HG03159 (cell line): ENCODE measurements around the gene TMEM121.

Experiments
- ATAC-seq: cut with Tn5 transposase; IDR thresholded peaks from one replicate; pipeline ENCODE4 v1.9.1; 2021; ENCODE audit warnings: mild to moderate bottlenecking, moderate library complexity; ENCODE audit not compliant: unreplicated experiment

The TMEM121 gene

DNA sequence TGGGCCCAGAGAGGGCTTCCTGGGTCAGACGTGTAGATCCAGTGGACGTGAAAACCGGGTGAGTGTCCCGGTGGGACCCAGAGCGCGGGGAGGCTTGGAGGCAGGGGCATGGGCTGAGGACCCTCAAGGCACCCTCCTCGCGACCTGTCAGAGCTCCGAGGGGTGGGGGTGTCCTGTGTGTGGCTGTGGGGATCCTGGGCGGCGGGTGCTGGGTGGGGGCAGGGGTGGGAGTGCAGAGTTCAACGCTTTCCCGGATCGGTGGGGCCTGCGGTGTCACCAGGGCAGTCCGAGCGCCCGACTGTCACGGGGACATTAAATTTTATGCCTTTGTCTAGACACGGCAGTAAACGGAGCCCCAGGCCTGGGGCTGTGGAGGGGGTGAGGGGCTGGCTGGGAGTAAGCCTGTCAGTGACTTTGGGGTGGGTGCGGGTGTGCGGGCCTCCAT lies 1.0 kb downstream of the TMEM121 start:
- no peak for ATAC-seq

DNA sequence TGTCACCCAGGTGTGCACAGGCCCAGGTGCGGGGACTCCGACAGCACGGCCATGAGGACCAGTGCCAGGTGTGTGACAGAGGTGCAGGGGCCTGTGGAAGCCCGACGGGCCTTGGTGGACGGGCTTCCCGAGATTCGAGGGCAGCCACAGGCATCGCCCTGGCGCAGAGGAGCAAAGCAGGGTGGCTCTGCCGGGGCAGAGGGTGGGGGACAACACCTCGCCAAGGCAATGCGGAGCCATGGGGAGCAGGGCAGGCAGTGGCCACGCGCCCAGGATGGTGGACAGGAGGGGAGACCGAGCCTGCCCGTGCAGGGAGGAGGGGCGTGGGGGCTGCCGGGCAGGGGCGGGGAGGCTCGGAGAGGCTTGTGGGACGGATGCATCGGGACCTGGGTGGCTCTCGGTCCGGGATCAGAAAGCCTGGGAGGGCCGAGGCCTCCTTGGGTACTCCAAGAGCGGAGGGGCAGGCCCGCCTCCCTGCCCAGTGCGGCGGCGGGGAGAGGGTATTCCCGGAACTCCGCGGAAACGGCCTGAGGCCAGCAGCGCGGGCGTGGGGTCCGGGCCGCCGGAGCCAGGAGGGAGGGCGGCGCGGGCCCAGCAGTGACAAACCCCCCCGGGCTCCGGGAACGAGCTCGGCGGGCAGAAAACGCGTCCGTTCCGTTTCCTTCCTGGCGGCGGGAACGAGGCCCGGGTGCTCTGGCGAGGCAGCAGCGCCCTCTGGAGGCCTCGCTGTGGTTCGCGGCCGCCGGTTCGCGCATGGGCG lies 1.6 kb downstream of the TMEM121 start:
- ATAC-seq, result no peak

DNA sequence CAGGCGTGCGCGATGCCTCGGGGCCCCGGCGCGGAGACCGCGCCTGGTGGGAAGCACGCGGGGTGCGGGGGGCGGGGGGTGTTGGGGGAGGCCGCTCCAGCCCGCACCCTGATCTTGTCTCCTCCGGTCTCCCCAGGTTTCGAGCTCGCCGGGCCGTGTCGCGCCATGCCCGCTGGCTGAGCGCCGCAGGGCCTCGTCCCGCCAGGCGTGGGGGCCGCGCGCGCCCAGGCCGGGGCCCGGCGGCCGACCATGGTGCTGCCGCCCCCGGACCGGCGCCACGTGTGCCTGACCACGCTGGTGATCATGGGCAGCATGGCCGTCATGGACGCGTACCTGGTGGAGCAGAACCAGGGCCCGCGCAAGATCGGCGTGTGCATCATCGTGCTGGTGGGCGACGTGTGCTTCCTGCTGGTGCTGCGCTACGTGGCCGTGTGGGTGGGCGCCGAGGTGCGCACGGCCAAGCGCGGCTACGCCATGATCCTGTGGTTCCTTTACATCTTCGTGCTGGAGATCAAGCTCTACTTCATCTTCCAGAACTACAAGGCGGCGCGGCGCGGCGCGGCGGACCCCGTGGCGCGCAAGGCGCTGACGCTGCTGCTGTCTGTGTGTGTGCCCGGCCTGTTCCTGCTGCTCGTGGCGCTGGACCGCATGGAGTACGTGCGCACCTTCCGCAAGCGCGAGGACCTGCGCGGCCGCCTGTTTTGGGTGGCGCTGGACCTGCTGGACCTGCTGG lies 2.4 kb downstream of the TMEM121 start:
- ATAC-seq, result no peak

DNA sequence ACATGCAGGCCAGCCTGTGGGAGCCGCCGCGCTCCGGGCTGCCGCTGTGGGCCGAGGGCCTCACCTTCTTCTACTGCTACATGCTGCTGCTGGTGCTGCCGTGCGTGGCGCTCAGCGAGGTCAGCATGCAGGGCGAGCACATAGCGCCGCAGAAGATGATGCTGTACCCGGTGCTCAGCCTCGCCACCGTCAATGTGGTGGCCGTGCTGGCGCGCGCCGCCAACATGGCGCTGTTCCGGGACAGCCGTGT lies 2.9 kb downstream of the TMEM121 start:
- no peak for ATAC-seq

- no peak for ATAC-seq
Measured at GRCh38 chr14:105529569-105530284, 3.3 kb downstream of the TMEM121 start.

DNA sequence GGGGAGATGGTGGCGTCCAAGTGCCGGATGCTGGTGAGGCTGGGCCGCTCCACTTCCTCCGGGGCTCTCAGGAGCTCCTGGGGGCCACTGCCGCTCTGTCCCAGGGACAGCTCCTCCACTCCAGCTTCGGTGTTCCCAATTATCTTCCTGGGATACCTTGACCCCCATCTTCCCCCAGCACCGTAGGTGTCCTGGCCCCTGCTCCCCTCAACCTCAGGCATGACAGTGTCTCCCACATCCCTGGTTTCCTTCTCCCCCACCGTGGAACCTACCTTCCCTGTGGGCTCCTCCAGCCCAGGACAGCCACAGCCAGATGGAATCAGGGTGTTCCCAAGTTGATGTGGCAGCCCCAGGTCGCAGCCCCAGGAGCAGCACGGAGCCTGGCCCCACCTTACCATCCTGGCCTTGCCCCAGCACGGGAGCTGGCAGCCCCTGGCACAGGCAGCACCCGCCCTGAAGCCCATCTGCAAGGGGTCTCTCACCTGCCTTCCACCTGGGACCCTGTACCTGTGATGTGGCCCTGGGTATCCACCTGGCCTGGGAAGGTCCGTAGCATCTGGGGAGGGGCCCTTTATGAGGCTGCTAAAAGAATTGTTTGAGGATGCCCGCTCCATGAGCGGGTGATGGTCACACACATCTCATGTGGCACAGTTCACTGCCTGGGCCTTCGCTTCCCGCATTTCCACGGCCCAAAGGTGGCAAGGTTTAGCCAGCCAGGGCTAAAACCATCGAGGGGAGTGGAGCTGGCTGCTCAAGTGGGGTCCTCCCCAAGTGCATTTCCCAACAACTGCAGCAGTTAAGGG lies 4.1 kb downstream of the TMEM121 start:
- ATAC-seq, result no peak

- no peak for ATAC-seq
Measured at GRCh38 chr14:105531088-105531893, 4.9 kb downstream of the TMEM121 start.

DNA sequence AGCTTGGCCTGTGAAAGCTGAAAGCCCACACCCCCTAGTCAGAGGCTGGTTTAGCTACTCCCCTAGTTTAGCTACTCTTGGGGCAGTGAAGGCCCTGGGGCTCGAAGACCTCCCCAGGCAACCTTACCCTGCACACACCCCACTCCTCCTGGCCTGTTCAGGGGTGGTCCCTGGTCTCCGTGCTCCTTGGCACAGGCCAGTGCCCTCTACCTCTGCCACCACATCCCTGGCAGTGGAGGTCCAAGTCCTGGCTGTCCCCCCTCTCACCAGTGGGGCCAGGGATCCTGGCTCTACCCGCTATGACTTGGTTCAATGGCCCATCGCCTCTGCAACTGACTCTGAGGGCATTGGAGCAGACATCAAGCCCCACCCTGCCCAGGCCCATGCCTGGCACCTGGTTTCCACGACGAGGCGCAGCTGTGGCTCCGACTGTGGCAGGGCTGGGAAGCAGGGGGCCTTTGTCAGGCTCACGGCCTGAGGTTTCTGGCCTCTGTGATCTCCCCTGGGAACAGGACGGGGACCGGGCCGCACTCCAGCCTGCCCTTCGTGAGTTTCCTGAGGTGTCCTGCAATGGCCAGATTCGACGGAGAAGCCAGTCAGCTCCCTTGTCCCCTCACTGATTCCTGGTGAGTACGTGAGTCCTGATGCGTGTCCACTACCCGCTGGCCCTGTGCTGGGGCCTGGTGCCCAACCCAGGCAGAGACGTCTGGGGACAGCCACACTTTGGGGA lies 5.7 kb downstream of the TMEM121 start:
- ATAC-seq, result no peak

DNA sequence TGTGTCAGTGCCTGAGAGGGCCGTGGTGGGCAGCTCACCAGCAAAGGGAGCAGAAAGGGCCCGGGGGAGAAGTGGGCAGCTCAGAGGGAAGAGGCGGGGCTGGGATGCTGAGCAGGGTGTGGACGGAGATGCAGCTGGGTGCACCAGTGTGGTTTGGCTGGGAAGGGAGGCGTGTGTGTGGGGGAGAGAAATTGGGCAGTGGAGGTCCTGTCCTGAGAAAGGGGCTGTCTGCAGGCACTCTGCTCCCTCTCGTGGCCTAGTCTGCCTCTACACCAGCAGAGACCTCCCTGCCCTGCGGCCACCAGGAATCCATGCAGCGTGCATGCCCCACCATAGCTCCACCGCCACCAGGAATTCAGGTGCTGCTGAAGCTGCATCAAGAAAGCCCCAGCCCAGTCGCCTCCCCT lies 6.4 kb downstream of the TMEM121 start:
- ATAC-seq, result no peak

- ATAC-seq, result no peak
Measured at GRCh38 chr14:105533391-105533790, 7.0 kb downstream of the TMEM121 start.

GRCh38 chr14:105533811-105534498 lies 7.6 kb downstream of the TMEM121 start:
- no peak for ATAC-seq

DNA sequence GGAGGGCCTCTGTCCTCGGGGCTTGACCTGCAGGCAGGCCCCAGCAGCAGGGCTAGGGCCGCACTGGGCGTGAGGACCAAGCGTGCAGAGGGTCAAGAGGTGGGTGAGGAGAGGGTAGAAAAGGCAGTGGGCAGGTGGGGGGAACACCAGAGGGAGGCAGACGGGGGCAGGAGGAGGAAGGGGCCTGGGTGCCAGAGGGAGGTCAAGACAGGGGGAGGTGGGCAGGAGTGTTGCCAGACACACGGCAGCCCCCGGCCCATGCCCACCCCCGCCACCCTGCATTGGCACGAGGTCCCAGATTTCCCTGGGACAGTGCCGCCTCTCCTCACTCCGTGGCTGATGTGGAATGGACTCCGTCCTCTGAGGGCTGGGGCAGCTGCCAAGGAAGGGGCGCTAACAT lies 8.2 kb downstream of the TMEM121 start:
- ATAC-seq, result no peak

- ATAC-seq, result no peak
Measured at GRCh38 chr14:105536051-105536450, 9.7 kb downstream of the TMEM121 start.

GRCh38 chr14:105536691-105537579 lies 10.6 kb downstream of the TMEM121 start:
- ATAC-seq, result no peak

GRCh38 chr14:105537580-105538474 lies 11.4 kb downstream of the TMEM121 start:
- no peak for ATAC-seq

DNA sequence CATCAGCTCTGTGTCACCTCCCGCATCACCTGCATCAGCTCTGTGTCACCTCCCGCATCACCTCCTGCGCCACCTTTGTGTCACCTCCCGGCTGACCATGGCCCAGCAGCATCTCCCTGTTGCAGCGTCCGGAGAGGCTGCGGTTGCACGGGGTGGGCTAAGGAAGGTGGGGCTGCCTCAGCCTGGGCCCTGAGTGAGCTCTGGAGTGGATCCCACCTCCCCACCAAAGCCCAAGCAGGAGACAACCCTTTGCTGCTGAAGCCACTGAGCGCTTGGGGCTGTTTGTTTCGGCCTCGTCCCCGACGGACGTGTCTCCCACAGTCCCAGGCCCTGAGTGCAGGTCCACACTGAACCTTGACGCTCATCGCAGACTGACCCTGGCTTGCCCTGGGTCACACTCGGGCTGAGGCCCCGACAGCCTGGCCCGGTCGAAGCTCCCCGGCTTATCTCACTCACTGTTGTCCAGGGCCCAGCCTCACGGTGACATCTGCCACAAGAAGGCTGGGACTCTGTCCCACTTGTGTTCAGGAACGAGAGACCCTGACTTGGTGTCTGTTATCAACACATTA lies 12.2 kb downstream of the TMEM121 start:
- ATAC-seq, result no peak

DNA sequence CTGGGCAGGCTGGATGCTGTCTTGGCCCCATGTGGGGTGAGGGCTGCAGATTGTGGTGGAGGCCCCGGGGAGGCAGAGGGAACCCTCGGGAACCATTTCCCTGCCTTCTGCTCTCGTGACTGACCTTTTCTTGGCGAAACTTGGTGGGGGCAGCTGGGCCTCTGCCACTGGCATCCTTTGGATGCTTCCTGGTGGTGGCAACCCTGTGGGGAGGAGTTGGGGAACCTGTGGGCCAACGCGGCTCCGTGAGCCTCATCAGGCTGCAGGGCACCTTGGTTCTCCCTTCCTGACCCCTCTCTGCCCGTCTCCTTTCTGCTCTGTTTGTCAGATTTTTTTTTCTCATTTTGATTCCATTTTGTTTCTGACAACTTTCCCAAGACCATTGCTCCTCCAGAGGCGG lies 14.4 kb downstream of the TMEM121 start:
- no peak for ATAC-seq
